K562 (cell line): ENCODE measurements around the gene CD40. TPM values are rescaled to one million over a fixed set of nuclear protein-coding genes. Genes with fewer than 3 reads are reported as not detected.
A peak's percentile ranks its signal among the peaks of the same experiment; 100 is the strongest.

Experiments used
- ATF3 ChIP-seq, 2 experiments: fragments of 450-650 bp in 1 of 2; sonication (generic) in 1 of 2; formaldehyde crosslinking in 1 of 2; IDR thresholded peaks in 1 of 2; conservative IDR thresholded peaks in 1 of 2; 2 replicates each; pipeline versions ENCODE4 v1.6.1 to v1.8.1; 2016 to 2023; ENCODE audit warnings: mild to moderate bottlenecking in 2 of 2, moderate library complexity in 2 of 2, inconsistent platforms in 1 of 2, missing genetic modification reagents in 1 of 2
- C11orf30 ChIP-seq: fragments of 450-650 bp; IDR thresholded peaks from 2 replicates; pipeline ENCODE4 v1.6.1; 2016; ENCODE audit warnings: low read depth, mild to moderate bottlenecking
- DIDO1 ChIP-seq: fragments of 450-650 bp; IDR thresholded peaks from 2 replicates; pipeline ENCODE4 v1.6.1; 2016; ENCODE audit warnings: low read depth, missing biosample characterization, missing genetic modification characterization
- HOMEZ ChIP-seq: fragments of 250-450 bp; sonication (Bioruptor Pico); IDR thresholded peaks from 2 replicates; pipeline ENCODE4 v1.4.0; 2020; ENCODE audit warnings: mild to moderate bottlenecking, moderate library complexity
- ILF3 ChIP-seq: fragments of 450-650 bp; IDR thresholded peaks from 2 replicates; pipeline ENCODE4 v1.6.1; 2018; ENCODE audit warnings: antibody characterized with exemption, mild to moderate bottlenecking, moderate library complexity, borderline replicate concordance
- KAT7 ChIP-seq: sonication (generic); formaldehyde crosslinking; IDR thresholded peaks from 2 replicates; pipeline ENCODE4 v1.8.0; 2022; ENCODE audit warnings: missing genetic modification reagents, mild to moderate bottlenecking, borderline replicate concordance
- SMARCA4 ChIP-seq: fragments of 450-650 bp; IDR thresholded peaks from 2 replicates; pipeline ENCODE4 v1.6.1; 2016
- TCF15 ChIP-seq: fragments of 250-450 bp; sonication (Bioruptor Pico); IDR thresholded peaks from 2 replicates; pipeline ENCODE4 v1.8.0; 2022; ENCODE audit warnings: moderate library complexity, mild to moderate bottlenecking, inconsistent platforms
- TCFL5 ChIP-seq: fragments of 250-450 bp; sonication (Bioruptor Pico); conservative IDR thresholded peaks from 2 replicates; pipeline ENCODE4 v1.6.1; 2021; ENCODE audit warnings: mild to moderate bottlenecking, moderate library complexity, matching md5 sums
- WHSC1 ChIP-seq: IDR thresholded peaks from one replicate; pipeline ENCODE4 v1.6.1; 2012; ENCODE audit warnings: low read length, control low read depth, inconsistent platforms
- ZBTB8A ChIP-seq: fragments of 450-650 bp; IDR thresholded peaks from 2 replicates; pipeline ENCODE4 v1.6.1; 2018; ENCODE audit warnings: mild to moderate bottlenecking, moderate library complexity; ENCODE audit not compliant: partially characterized antibody
- ZFP30 ChIP-seq: fragments of 250-450 bp; sonication (Bioruptor Pico); IDR thresholded peaks from 2 replicates; pipeline ENCODE4 v1.8.0; 2022; ENCODE audit warnings: moderate library complexity, mild to moderate bottlenecking, inconsistent platforms, borderline replicate concordance
- ZNF316 ChIP-seq: fragments of 450-650 bp; IDR thresholded peaks from 2 replicates; pipeline ENCODE4 v1.6.1; 2016
- ZNF408 ChIP-seq: fragments of 250-450 bp; sonication (Bioruptor Pico); IDR thresholded peaks from 2 replicates; pipeline ENCODE4 v1.4.0; 2020; ENCODE audit warnings: low read depth, mild to moderate bottlenecking, moderate library complexity
- ZNF431 ChIP-seq: sonication (generic); formaldehyde crosslinking; IDR thresholded peaks from 2 replicates; pipeline ENCODE4 v1.8.0; 2022; ENCODE audit warnings: mild to moderate bottlenecking, missing genetic modification reagents
- ZNF695 ChIP-seq: fragments of 450-650 bp; formaldehyde crosslinking; IDR thresholded peaks from 2 replicates; pipeline ENCODE4 v1.4.0; 2020; ENCODE audit warnings: mild to moderate bottlenecking, moderate library complexity
- ZNF707 ChIP-seq: fragments of 250-450 bp; sonication (Bioruptor Pico); conservative IDR thresholded peaks from 2 replicates; pipeline ENCODE4 v1.8.0; 2022; ENCODE audit warnings: inconsistent platforms, mild to moderate bottlenecking, moderate library complexity
- ZSCAN29 ChIP-seq: fragments of 450-650 bp; IDR thresholded peaks from 2 replicates; pipeline ENCODE4 v1.6.1; 2017
- polyA plus RNA-seq, 8 experiments: library from polyadenylated mRNA; depleted of rRNA in 4 of 8; stranded (reverse) in 5 of 8; unstranded in 3 of 8; fragments of >200 nt; fragmentation: Nextera tagmentation in 2 of 8; fragmentation: Illumina TruSeq in 1 of 8; extraction: Ambion mirVana in 2 of 8; extraction: Trizol in 1 of 8; gene quantifications; 2 replicates each; pipeline versions ENCODE4 v1.2.1 to v1.2.3, GENCODE V29; 2011 to 2014; ENCODE audit warnings: inconsistent platforms in 1 of 8, missing spikeins in 1 of 8
- total RNA-seq, 7 experiments: library from RNA; depleted of rRNA in 6 of 7; stranded (reverse); fragments of >200 nt in 6 of 7; fragmentation: Illumina TruSeq in 2 of 7; extraction: Trizol in 2 of 7; gene quantifications; 2 replicates each; pipeline versions ENCODE4 v1.2.1 to v1.2.3, GENCODE V29; 2011 to 2021; ENCODE audit warnings: low replicate concordance in 1 of 7
- TF ChIP-seq, protein P1 (sequence below): fragments of 250-450 bp; sonication (Bioruptor Pico); IDR thresholded peaks from 2 replicates; pipeline ENCODE4 v1.5.0; 2021
- TF ChIP-seq, protein P2 (sequence below): fragments of 450-650 bp; IDR thresholded peaks from 2 replicates; pipeline ENCODE4 v1.6.1; 2018; ENCODE audit warnings: mild to moderate bottlenecking, low read depth; ENCODE audit not compliant: partially characterized antibody

The CD40 gene
- total and polyA plus RNA-seq, 9 of the 15 experiments (the other 6 are each of a cell fraction or from before 2014, with no cell fraction given): 0.76 to 3.7 (median 1.6) TPM

DNA sequence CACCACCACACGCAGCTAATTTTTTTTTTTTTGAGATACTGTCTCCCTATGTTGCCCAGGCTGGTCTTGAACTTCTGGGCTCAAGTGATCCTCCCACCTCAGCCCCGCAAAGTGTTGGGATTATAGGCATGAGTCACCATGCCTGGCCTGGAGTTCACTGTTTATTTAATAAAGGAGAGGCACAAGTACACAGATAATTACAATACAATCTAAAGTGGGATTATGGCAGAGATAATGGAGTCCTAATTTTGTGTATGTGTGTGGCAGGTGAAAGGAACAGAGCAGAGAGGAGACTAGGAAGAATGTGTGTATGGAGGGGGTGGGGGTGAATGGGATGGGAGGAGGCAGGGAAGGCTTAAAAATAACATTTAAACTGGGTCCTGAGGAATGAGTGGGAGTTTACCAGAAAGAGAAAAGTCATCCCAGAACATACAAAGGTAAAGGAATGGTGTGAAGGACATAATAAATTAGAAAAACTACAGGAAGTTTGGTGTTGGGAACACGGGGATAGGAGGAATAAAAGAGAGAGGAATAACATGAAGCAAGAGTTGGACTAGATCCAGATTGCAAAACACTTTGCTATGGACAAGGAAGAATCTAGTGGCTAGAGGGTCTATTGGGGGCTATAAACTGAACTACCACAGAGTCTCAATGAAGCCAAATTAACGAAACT lies 32.8 kb upstream of the CD40 start (continued):
- TF ChIP-seq WHSC1 (no peak), ZNF695 (CRISPR knock-in tag) (no peak), ZSCAN29 (no peak), ZNF431 (CRISPR knock-in tag) (no peak), C11orf30 (no peak), DIDO1 (tag) (no peak), TCF15 (CRISPR knock-in tag) (no peak), HOMEZ (no peak), ZNF707 (CRISPR knock-in tag) (no peak), SMARCA4 (peak; percentile 79), TCFL5 (CRISPR knock-in tag) (no peak), ZFP30 (CRISPR knock-in tag) (no peak), ATF3 (IDR thresholded peaks at IDR 0.05) (peak; percentile 86), ATF3 (CRISPR knock-in tag; conservative IDR thresholded peaks at IDR 0.05) (no peak; the same call in 1 of the 2 replicates), ZNF408 (CRISPR knock-in tag) (no peak), ZNF316 (no peak), KAT7 (CRISPR knock-in tag) (no peak), ILF3 (no peak), ZBTB8A (no peak)
- TF ChIP-seq, protein P1, sequence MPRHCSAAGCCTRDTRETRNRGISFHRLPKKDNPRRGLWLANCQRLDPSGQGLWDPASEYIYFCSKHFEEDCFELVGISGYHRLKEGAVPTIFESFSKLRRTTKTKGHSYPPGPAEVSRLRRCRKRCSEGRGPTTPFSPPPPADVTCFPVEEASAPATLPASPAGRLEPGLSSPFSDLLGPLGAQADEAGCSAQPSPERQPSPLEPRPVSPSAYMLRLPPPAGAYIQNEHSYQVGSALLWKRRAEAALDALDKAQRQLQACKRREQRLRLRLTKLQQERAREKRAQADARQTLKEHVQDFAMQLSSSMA (CRISPR knock-in tag): no peak
- TF ChIP-seq, protein P2, sequence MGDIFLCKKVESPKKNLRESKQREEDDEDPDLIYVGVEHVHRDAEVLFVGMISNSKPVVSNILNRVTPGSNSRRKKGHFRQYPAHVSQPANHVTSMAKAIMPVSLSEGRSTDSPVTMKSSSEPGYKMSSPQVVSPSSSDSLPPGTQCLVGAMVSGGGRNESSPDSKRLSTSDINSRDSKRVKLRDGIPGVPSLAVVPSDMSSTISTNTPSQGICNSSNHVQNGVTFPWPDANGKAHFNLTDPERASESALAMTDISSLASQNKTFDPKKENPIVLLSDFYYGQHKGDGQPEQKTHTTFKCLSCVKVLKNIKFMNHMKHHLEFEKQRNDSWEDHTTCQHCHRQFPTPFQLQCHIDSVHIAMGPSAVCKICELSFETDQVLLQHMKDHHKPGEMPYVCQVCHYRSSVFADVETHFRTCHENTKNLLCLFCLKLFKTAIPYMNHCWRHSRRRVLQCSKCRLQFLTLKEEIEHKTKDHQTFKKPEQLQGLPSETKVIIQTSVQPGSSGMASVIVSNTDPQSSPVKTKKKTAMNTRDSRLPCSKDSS: no peak
